Neural crest cell (in vitro differentiated cells): ENCODE measurements around the gene AKAP13. TPM values are rescaled to one million over a fixed set of nuclear protein-coding genes. Genes with fewer than 3 reads are reported as not detected.

Experiments used
- DNase-seq: peaks from one replicate; pipeline ENCODE4 v3.0.0; 2021; ENCODE audit warnings: low read depth, mixed read lengths, low spot score
- H3K27ac Mint-ChIP-seq: one replicate; pipeline ENCODE4 v1.8.0; 2021; ENCODE audit warnings: mild to moderate bottlenecking, mixed read lengths; ENCODE audit not compliant: unreplicated experiment
- H3K27me3 Mint-ChIP-seq: 2 replicates; pipeline ENCODE4 v1.8.0; 2021; ENCODE audit warnings: low read depth, mild to moderate bottlenecking, mixed read lengths
- H3K36me3 Mint-ChIP-seq: 2 replicates; pipeline ENCODE4 v1.8.0; 2021; ENCODE audit warnings: low read depth, mild to moderate bottlenecking, mixed read lengths
- H3K4me1 Mint-ChIP-seq: 2 replicates; pipeline ENCODE4 v1.8.0; 2021; ENCODE audit warnings: mixed read lengths
- H3K4me3 Mint-ChIP-seq: one replicate; pipeline ENCODE4 v1.8.0; 2021; ENCODE audit warnings: mild to moderate bottlenecking, mixed read lengths
- H3K9me3 Mint-ChIP-seq: 2 replicates; pipeline ENCODE4 v1.8.0; 2021; ENCODE audit warnings: mixed read lengths
- CTCF ChIP-seq: fragments of 200-600 bp; sonication (generic); conservative IDR thresholded peaks from 2 replicates; pipeline ENCODE4 v1.5.0; 2021; ENCODE audit warnings: antibody characterized with exemption, mild to moderate bottlenecking
- total RNA-seq: library from RNA; stranded (reverse); gene quantifications from 2 replicates; pipeline ENCODE4 v1.2.1, GENCODE V29; 2021

The AKAP13 gene
- total RNA-seq, 1 donor from 2014 or later = 81.3 TPM

GRCh38 chr15:85589851-85590250 lies 209.4 kb downstream of the AKAP13 start:
- no peak overlapping the region for H3K4me3 Mint-ChIP-seq
- peaks cover 41% of the 10 kb centered on the region for H3K4me1 Mint-ChIP-seq
- no peak for DNase-seq
- no peaks in the 10 kb centered on the region for H3K9me3 Mint-ChIP-seq
- H3K27me3 Mint-ChIP-seq = no peaks in the 10 kb centered on the region
- no peak for TF ChIP-seq CTCF
- peaks cover 11% of the 10 kb centered on the region for H3K36me3 Mint-ChIP-seq
- no peak overlapping the region for H3K27ac Mint-ChIP-seq

GRCh38 chr15:85591622-85592021 lies 211.2 kb downstream of the AKAP13 start:
- Mint-ChIP-seq H3K4me3 (no peak overlapping the region), H3K4me1 (peaks cover 30% of the 10 kb centered on the region), H3K27me3 (no peaks in the 10 kb centered on the region), H3K9me3 (no peaks in the 10 kb centered on the region), H3K27ac (no peak overlapping the region), H3K36me3 (peaks cover 11% of the 10 kb centered on the region)
- TF ChIP-seq CTCF = no peak
- no peak for DNase-seq

- TF ChIP-seq CTCF = peak; percentile 44
- H3K4me1 Mint-ChIP-seq = peaks cover 30% of the 10 kb centered on the region
- H3K4me3 Mint-ChIP-seq = no peak overlapping the region
- no peak overlapping the region for H3K27ac Mint-ChIP-seq
- no peak for DNase-seq
- peaks cover 10% of the 10 kb centered on the region for H3K36me3 Mint-ChIP-seq
- no peaks in the 10 kb centered on the region for H3K27me3 Mint-ChIP-seq
- no peaks in the 10 kb centered on the region for H3K9me3 Mint-ChIP-seq
These were observed 211.7 kb downstream of the AKAP13 start for GRCh38 chr15:85592148-85592547.

- no peak overlapping the region for H3K27ac Mint-ChIP-seq
- H3K4me3 Mint-ChIP-seq = no peak overlapping the region
- peaks cover 36% of the 10 kb centered on the region for H3K4me1 Mint-ChIP-seq
- no peaks in the 10 kb centered on the region for H3K27me3 Mint-ChIP-seq
- TF ChIP-seq CTCF = no peak
- no peaks in the 10 kb centered on the region for H3K9me3 Mint-ChIP-seq
- peaks cover 6% of the 10 kb centered on the region for H3K36me3 Mint-ChIP-seq
- DNase-seq = no peak
These were observed 213.5 kb downstream of the AKAP13 start for GRCh38 chr15:85593809-85594445.

- Mint-ChIP-seq H3K4me1 (peaks cover 38% of the 10 kb centered on the region), H3K36me3 (peaks cover 4% of the 10 kb centered on the region), H3K4me3 (no peak overlapping the region), H3K9me3 (no peaks in the 10 kb centered on the region), H3K27me3 (no peaks in the 10 kb centered on the region), H3K27ac (no peak overlapping the region)
- no peak for DNase-seq
- no peak for TF ChIP-seq CTCF
These were observed 215.6 kb downstream of the AKAP13 start for GRCh38 chr15:85595804-85596536.
